GM12878 (cell line): ENCODE measurements around the gene PDILT. TPM values are rescaled to one million over a fixed set of nuclear protein-coding genes. Genes with fewer than 3 reads are reported as not detected.
A peak's percentile ranks its signal among the peaks of the same experiment; 100 is the strongest.

Experiments used
- ASH2L ChIP-seq: fragments of 300-600, 200-600 bp; sonication (generic); IDR thresholded peaks from 2 replicates; pipeline ENCODE4 v1.6.1; 2017; ENCODE audit warnings: low read depth, mild to moderate bottlenecking, borderline replicate concordance
- ATF2 ChIP-seq: IDR thresholded peaks from 2 replicates; pipeline ENCODE4 v1.6.1; 2012; ENCODE audit warnings: low read length, inconsistent platforms
- ATF7 ChIP-seq: fragments of 450-650 bp; IDR thresholded peaks from 2 replicates; pipeline ENCODE4 v1.6.1; 2016; ENCODE audit warnings: low read depth, mild to moderate bottlenecking
- CHD1 ChIP-seq: IDR thresholded peaks from 2 replicates; pipeline ENCODE4 v1.6.1; 2012; ENCODE audit warnings: low read depth, low read length, improper control_type of control experiment
- CHD4 ChIP-seq: fragments of 200-600 bp; sonication (generic); IDR thresholded peaks from 2 replicates; pipeline ENCODE4 v1.6.1; 2016; ENCODE audit warnings: mild to moderate bottlenecking
- FOXK2 ChIP-seq: fragments of 450-650 bp; IDR thresholded peaks from 2 replicates; pipeline ENCODE4 v1.6.1; 2017; ENCODE audit warnings: mild to moderate bottlenecking, moderate library complexity
- HDGF ChIP-seq: fragments of 450-650 bp; IDR thresholded peaks from 2 replicates; pipeline ENCODE4 v1.6.1; 2016; ENCODE audit warnings: antibody characterized with exemption
- MLLT1 ChIP-seq: fragments of 450-650 bp; IDR thresholded peaks from 2 replicates; pipeline ENCODE4 v1.6.1; 2016; ENCODE audit warnings: mild to moderate bottlenecking
- NRF1 ChIP-seq: conservative IDR thresholded peaks from 2 replicates; pipeline ENCODE4 v1.6.1; 2011; ENCODE audit warnings: mild to moderate bottlenecking, low read depth, low read length, improper control_type of control experiment
- POLR2A ChIP-seq: IDR thresholded peaks from 2 replicates; pipeline ENCODE4 v1.6.1; 2011; ENCODE audit warnings: low read depth, mild to moderate bottlenecking, low read length
- SRF ChIP-seq, 2 experiments: IDR thresholded peaks; 2 replicates each; pipeline ENCODE4 v1.6.1; 2011; ENCODE audit warnings: low read depth in 2 of 2, low read length in 2 of 2, mild to moderate bottlenecking in 1 of 2, moderate library complexity in 1 of 2
- ZNF384 ChIP-seq: IDR thresholded peaks from 2 replicates; pipeline ENCODE4 v1.6.1; 2012; ENCODE audit warnings: low read depth, mild to moderate bottlenecking, low read length, improper control_type of control experiment, borderline replicate concordance
- polyA plus RNA-seq, 11 experiments: library from polyadenylated mRNA; depleted of rRNA in 4 of 11; unstranded in 6 of 11; stranded (reverse) in 5 of 11; fragments of >200 nt; fragmentation: Nextera tagmentation in 4 of 11; fragmentation: Illumina TruSeq in 1 of 11; extraction: Ambion mirVana in 4 of 11; extraction: Trizol in 1 of 11; gene quantifications; 1 replicate in 1 of 11; 2 replicates in 10 of 11; pipeline versions ENCODE4 v1.2.1 to v1.2.3, GENCODE V29; 2011 to 2016; ENCODE audit warnings: inconsistent platforms in 2 of 11, missing spikeins in 2 of 11, low read depth in 1 of 11
- total RNA-seq, 4 experiments: library from RNA; depleted of rRNA in 3 of 4; stranded (reverse); fragments of >200 nt in 3 of 4; fragmentation: Illumina TruSeq in 1 of 4; extraction: Trizol in 1 of 4; gene quantifications; 2 replicates each; pipeline versions ENCODE4 v1.2.1 to v1.2.3, GENCODE V29; 2013 to 2021
- TF ChIP-seq, protein P1 (sequence below): IDR thresholded peaks from 2 replicates; pipeline ENCODE4 v1.6.1; 2012; ENCODE audit warnings: improper control_type of control experiment, low read depth, low read length; ENCODE audit not compliant: insufficient replicate concordance
- TF ChIP-seq, protein P2 (sequence below), 3 experiments: IDR thresholded peaks in 2 of 3; conservative IDR thresholded peaks in 1 of 3; 2 replicates each; pipeline ENCODE4 v1.5.1; 2011; ENCODE audit warnings: low read depth in 3 of 3, low read length in 3 of 3, mild to moderate bottlenecking in 3 of 3, control low read depth in 2 of 3, moderate library complexity in 2 of 3, inconsistent platforms in 1 of 3, mixed read lengths in 1 of 3; ENCODE audit not compliant: control insufficient read depth in 2 of 3, insufficient read depth in 1 of 3; ENCODE audit errors: extremely low read depth in 1 of 3
- TF ChIP-seq, protein P3 (sequence below): fragments of 450-650 bp; IDR thresholded peaks from 2 replicates; pipeline ENCODE4 v1.6.1; 2016; ENCODE audit warnings: mild to moderate bottlenecking

The PDILT gene
- total and polyA plus RNA-seq, 10 of the 15 experiments (the other 5 are each of a cell fraction or from before 2014, with no cell fraction given) = not detected

- TF ChIP-seq, protein P1, sequence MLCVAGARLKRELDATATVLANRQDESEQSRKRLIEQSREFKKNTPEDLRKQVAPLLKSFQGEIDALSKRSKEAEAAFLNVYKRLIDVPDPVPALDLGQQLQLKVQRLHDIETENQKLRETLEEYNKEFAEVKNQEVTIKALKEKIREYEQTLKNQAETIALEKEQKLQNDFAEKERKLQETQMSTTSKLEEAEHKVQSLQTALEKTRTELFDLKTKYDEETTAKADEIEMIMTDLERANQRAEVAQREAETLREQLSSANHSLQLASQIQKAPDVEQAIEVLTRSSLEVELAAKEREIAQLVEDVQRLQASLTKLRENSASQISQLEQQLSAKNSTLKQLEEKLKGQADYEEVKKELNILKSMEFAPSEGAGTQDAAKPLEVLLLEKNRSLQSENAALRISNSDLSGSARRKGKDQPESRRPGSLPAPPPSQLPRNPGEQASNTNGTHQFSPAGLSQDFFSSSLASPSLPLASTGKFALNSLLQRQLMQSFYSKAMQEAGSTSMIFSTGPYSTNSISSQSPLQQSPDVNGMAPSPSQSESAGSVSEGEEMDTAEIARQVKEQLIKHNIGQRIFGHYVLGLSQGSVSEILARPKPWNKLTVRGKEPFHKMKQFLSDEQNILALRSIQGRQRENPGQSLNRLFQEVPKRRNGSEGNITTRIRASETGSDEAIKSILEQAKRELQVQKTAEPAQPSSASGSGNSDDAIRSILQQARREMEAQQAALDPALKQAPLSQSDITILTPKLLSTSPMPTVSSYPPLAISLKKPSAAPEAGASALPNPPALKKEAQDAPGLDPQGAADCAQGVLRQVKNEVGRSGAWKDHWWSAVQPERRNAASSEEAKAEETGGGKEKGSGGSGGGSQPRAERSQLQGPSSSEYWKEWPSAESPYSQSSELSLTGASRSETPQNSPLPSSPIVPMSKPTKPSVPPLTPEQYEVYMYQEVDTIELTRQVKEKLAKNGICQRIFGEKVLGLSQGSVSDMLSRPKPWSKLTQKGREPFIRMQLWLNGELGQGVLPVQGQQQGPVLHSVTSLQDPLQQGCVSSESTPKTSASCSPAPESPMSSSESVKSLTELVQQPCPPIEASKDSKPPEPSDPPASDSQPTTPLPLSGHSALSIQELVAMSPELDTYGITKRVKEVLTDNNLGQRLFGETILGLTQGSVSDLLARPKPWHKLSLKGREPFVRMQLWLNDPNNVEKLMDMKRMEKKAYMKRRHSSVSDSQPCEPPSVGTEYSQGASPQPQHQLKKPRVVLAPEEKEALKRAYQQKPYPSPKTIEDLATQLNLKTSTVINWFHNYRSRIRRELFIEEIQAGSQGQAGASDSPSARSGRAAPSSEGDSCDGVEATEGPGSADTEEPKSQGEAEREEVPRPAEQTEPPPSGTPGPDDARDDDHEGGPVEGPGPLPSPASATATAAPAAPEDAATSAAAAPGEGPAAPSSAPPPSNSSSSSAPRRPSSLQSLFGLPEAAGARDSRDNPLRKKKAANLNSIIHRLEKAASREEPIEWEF = no peak
- no peak for TF ChIP-seq SRF (IDR thresholded peaks at IDR 0.05; ENCODE audit: low read depth in 2 of 2, low read length in 2 of 2)
- TF ChIP-seq ASH2L = no peak
- TF ChIP-seq ATF2 = no peak
- no peak for TF ChIP-seq NRF1
- TF ChIP-seq CHD1 = no peak
- no peak for TF ChIP-seq POLR2A
- no peak for TF ChIP-seq FOXK2
- TF ChIP-seq ATF7 = no peak
- TF ChIP-seq, protein P2, sequence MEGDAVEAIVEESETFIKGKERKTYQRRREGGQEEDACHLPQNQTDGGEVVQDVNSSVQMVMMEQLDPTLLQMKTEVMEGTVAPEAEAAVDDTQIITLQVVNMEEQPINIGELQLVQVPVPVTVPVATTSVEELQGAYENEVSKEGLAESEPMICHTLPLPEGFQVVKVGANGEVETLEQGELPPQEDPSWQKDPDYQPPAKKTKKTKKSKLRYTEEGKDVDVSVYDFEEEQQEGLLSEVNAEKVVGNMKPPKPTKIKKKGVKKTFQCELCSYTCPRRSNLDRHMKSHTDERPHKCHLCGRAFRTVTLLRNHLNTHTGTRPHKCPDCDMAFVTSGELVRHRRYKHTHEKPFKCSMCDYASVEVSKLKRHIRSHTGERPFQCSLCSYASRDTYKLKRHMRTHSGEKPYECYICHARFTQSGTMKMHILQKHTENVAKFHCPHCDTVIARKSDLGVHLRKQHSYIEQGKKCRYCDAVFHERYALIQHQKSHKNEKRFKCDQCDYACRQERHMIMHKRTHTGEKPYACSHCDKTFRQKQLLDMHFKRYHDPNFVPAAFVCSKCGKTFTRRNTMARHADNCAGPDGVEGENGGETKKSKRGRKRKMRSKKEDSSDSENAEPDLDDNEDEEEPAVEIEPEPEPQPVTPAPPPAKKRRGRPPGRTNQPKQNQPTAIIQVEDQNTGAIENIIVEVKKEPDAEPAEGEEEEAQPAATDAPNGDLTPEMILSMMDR (IDR thresholded peaks at IDR 0.05 in 2 of 3, conservative IDR thresholded peaks at IDR 0.05 in 1 of 3; ENCODE audit: control insufficient read depth in 2 of 3, extremely low read depth in 1 of 3, insufficient read depth in 1 of 3, low read depth in 3 of 3, low read length in 3 of 3) = peak; percentile 79 to 87 (median 80)
- TF ChIP-seq, protein P3, sequence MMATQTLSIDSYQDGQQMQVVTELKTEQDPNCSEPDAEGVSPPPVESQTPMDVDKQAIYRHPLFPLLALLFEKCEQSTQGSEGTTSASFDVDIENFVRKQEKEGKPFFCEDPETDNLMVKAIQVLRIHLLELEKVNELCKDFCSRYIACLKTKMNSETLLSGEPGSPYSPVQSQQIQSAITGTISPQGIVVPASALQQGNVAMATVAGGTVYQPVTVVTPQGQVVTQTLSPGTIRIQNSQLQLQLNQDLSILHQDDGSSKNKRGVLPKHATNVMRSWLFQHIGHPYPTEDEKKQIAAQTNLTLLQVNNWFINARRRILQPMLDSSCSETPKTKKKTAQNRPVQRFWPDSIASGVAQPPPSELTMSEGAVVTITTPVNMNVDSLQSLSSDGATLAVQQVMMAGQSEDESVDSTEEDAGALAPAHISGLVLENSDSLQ = no peak
- TF ChIP-seq CHD4 = no peak
- no peak for TF ChIP-seq ZNF384
- no peak for TF ChIP-seq HDGF
- no peak for TF ChIP-seq MLLT1
- TF ChIP-seq, all 136 proteins: peak for 3
Observed at GRCh38 chr16:20383106-20384029, 21.2 kb downstream of the PDILT start (continued).
